MM.1S (cell line): Measurements from ENCODE around the gene MAL.

ENCODE experiments used
- EZH2 ChIP-seq: fragments of 300-600 bp; sonication (generic); optimal IDR thresholded peaks from 2 replicates; pipeline ENCODE3; 2017; ENCODE audit warnings: low read depth, mild to moderate bottlenecking, antibody characterized with exemption, low read length, mixed read lengths
- TF ChIP-seq, protein P1 (sequence below): fragments of 300-600 bp; sonication (generic); IDR thresholded peaks from 2 replicates; pipeline ENCODE4 v1.5.1; 2016; ENCODE audit warnings: antibody characterized with exemption, low read length, mixed read lengths

DNA sequence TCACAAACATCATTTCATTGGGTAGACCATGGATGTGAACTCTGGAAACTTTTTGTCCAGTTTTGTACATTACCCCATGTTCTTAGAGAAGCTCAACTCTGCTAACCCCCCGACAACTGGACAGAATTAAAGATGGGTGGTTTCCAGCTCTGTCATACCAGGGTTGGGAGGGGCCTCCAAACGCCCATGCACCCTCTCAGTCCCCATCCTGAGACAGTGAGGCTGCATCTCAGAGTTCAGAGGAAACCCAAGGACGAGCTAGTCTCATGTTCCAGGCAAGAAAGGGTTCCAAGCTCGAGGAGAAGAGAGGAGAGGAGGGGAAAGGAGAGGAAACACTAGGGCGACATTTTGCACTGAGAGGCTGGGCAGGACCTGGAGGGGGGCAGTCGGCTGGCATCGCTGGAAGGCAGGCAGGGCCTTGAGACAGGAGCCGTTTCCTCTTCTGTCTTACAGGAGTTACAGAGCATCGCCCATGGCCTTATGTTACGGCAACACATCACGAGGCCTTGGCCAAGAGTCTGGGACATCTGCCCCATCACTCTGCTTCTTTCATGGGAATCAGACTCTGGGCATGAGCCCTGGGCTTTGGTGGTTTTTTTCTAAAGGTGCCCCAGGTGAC is 16.4 kb downstream of the MAL start:
- TF ChIP-seq, protein P1, sequence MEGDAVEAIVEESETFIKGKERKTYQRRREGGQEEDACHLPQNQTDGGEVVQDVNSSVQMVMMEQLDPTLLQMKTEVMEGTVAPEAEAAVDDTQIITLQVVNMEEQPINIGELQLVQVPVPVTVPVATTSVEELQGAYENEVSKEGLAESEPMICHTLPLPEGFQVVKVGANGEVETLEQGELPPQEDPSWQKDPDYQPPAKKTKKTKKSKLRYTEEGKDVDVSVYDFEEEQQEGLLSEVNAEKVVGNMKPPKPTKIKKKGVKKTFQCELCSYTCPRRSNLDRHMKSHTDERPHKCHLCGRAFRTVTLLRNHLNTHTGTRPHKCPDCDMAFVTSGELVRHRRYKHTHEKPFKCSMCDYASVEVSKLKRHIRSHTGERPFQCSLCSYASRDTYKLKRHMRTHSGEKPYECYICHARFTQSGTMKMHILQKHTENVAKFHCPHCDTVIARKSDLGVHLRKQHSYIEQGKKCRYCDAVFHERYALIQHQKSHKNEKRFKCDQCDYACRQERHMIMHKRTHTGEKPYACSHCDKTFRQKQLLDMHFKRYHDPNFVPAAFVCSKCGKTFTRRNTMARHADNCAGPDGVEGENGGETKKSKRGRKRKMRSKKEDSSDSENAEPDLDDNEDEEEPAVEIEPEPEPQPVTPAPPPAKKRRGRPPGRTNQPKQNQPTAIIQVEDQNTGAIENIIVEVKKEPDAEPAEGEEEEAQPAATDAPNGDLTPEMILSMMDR = no peak
- no peak for TF ChIP-seq EZH2
